ENCODE results near the gene FOXA2. TPM values are rescaled to one million over a fixed set of nuclear protein-coding genes. Genes with fewer than 3 reads are reported as not detected.

The FOXA2 gene
- total and polyA plus RNA-seq, 10 donors = not detected

- TF ChIP-seq CTCF (IDR thresholded peaks at IDR 0.05 in 8 of 11, conservative IDR thresholded peaks at IDR 0.05 in 3 of 11) = no peak
- no peak for TF ChIP-seq POLR2A (IDR thresholded peaks at IDR 0.05)
- TF ChIP-seq POLR2AphosphoS5 (IDR thresholded peaks at IDR 0.05) = no peak
- 6 to 11% (median 8%) methylated on average over 44 to 58 of the region's 58 CpGs for WGBS, 5 donors
- H3K27me3 ChIP-seq (replicated peaks in 1 of 7) = peaks cover 4 to 100% (median 73%) of the 10 kb centered on the region in 7 donors
- peaks cover 6 to 51% (median 35%) of the 10 kb centered on the region in 6 donors for H3K4me1 ChIP-seq
- H3K4me3 ChIP-seq = peak overlapping the region in 2 of 8 donors; percentile 7 to 52
- intact Hi-C loops (cut with DNase I; ENCODE audit: low total_unique reads) = no loop called here
- no peak overlapping the region for H3K27ac ChIP-seq
- peaks cover 0 to 3% (median 0%) of the 10 kb centered on the region in 8 donors for H3K9me3 ChIP-seq
- no peak for DNase-seq
- H3K36me3 ChIP-seq = no peaks in the 10 kb centered on the region
Measured at GRCh38 chr20:22584922-22585785, 782 bp upstream of the FOXA2 start.

- Histone ChIP-seq H3K36me3 (no peaks in the 10 kb centered on the region), H3K4me1 (peaks cover 6 to 52% (median 35%) of the 10 kb centered on the region in 6 donors), H3K27ac (no peak overlapping the region), H3K9me3 (peaks cover 0 to 3% (median 0%) of the 10 kb centered on the region in 8 donors), H3K4me3 (peak overlapping the region in 6 of 8 donors; percentile 4 to 52 (median 15)), H3K27me3 (replicated peaks in 1 of 7) (peaks cover 4 to 100% (median 86%) of the 10 kb centered on the region in 7 donors)
- 1 to 4% (median 4%) methylated on average over 31 to 41 of the region's 41 CpGs for WGBS, 5 donors
- intact Hi-C loops (cut with DNase I; ENCODE audit: low total_unique reads) = no loop called here
- DNase-seq = no peak
- no peak for TF ChIP-seq POLR2AphosphoS5 (IDR thresholded peaks at IDR 0.05)
- TF ChIP-seq POLR2A (IDR thresholded peaks at IDR 0.05) = no peak
- no peak for TF ChIP-seq CTCF (IDR thresholded peaks at IDR 0.05 in 8 of 11, conservative IDR thresholded peaks at IDR 0.05 in 3 of 11)
Measured at GRCh38 chr20:22583773-22584521, 425 bp downstream of the FOXA2 start.

GRCh38 chr20:22582964-22583772, 1.2 kb downstream of the FOXA2 start:
- Histone ChIP-seq H3K36me3 (no peaks in the 10 kb centered on the region), H3K27me3 (replicated peaks in 1 of 7) (peaks cover 6 to 100% (median 92%) of the 10 kb centered on the region in 7 donors), H3K4me3 (peak overlapping the region in 7 of 8 donors; percentile 4 to 52 (median 17)), H3K27ac (no peak overlapping the region), H3K9me3 (peaks cover 0 to 3% (median 0%) of the 10 kb centered on the region in 8 donors), H3K4me1 (peaks cover 6 to 60% (median 35%) of the 10 kb centered on the region in 6 donors)
- intact Hi-C loops (cut with DNase I; ENCODE audit: low total_unique reads) = no loop called here
- WGBS, 5 donors = 2 to 10% (median 4%) methylated on average over 44 to 66 of the region's 66 CpGs
- TF ChIP-seq POLR2AphosphoS5 (IDR thresholded peaks at IDR 0.05) (no peak), POLR2A (IDR thresholded peaks at IDR 0.05) (no peak), CTCF (IDR thresholded peaks at IDR 0.05 in 8 of 11, conservative IDR thresholded peaks at IDR 0.05 in 3 of 11) (no peak)
- DNase-seq = no peak

Data from spleen (tissue), 11 donors.